Prostate gland (tissue), 2 donors: ENCODE data around the gene CACYBP. TPM values are rescaled to one million over a fixed set of nuclear protein-coding genes. Genes with fewer than 3 reads are reported as not detected.

Experiments
- DNase-seq: peaks from one replicate; pipeline ENCODE4 v3.0.0-alpha.2; 2019; ENCODE audit warnings: low spot score
- H3K27ac ChIP-seq, 2 donors: fragments of 200-600 bp; sonication (generic); 2 replicates each; pipeline ENCODE4 v1.5.1; 2017 to 2019
- H3K27me3 ChIP-seq: fragments of 200-600 bp; sonication (generic); replicated peaks from 2 replicates; pipeline ENCODE4 v1.5.1; 2019; ENCODE audit not compliant: insufficient read depth
- H3K36me3 ChIP-seq, 2 donors: fragments of 200-600 bp; sonication (generic); 1 replicate in 1 of 2; 2 replicates in 1 of 2; pipeline versions ENCODE4 v1.5.1 to v1.8.1; 2017 to 2019
- H3K4me1 ChIP-seq: fragments of 200-600 bp; sonication (generic); replicated peaks from 2 replicates; pipeline ENCODE4 v1.5.1; 2019
- H3K4me3 ChIP-seq, 2 donors: fragments of 200-600 bp; sonication (generic); 2 replicates each; pipeline ENCODE4 v1.5.1; 2017 to 2019
- H3K9me3 ChIP-seq: fragments of 200-600 bp; sonication (generic); 2 replicates; pipeline ENCODE4 v1.5.1; 2017
- CTCF ChIP-seq, 4 experiments: fragments of 200-600 bp in 2 of 4; fragments of 450-650 bp in 2 of 4; sonication (generic) in 2 of 4; IDR thresholded peaks; 1 replicate in 3 of 4; 2 replicates in 1 of 4; pipeline ENCODE4 v1.5.1; 2016 to 2019; ENCODE audit warnings: antibody characterized with exemption in 4 of 4, mild to moderate bottlenecking in 2 of 4, moderate library complexity in 2 of 4
- POLR2A ChIP-seq: fragments of 450-650 bp; IDR thresholded peaks from one replicate; pipeline ENCODE4 v1.6.1; 2016; ENCODE audit warnings: antibody characterized with exemption, mild to moderate bottlenecking
- POLR2AphosphoS5 ChIP-seq: sonication (generic); formaldehyde crosslinking; IDR thresholded peaks from one replicate; pipeline ENCODE4 v1.6.1; 2017; ENCODE audit warnings: antibody characterized with exemption
- WGBS: methylation state at CpG from one replicate; pipeline ENCODE4 v1.1.5; 2018; 5-methylcytosine and 5-hydroxymethylcytosine counted together
- intact Hi-C: fragments of 100-400 bp; cut with DNase I; formaldehyde crosslinking; loops from one replicate; pipeline ENCODE4 v1.14.2; 2022
- total RNA-seq, 2 donors: library from RNA; depleted of rRNA; stranded (reverse); fragments of >200 nt; gene quantifications; one replicate each; pipeline ENCODE4 v1.1.0, GENCODE V29; 2016

Gene CACYBP
- total RNA-seq, 2 donors from 2014 or later, result 151 to 199 TPM

GRCh38 chr1:174997041-174997440 lies 2.7 kb upstream of the CACYBP start:
- Histone ChIP-seq H3K4me3 (no peak overlapping the region), H3K27me3 (no peaks in the 10 kb centered on the region), H3K4me1 (no peaks in the 10 kb centered on the region), H3K36me3 (no peaks in the 10 kb centered on the region), H3K9me3 (no peaks in the 10 kb centered on the region), H3K27ac (no peak overlapping the region)
- TF ChIP-seq CTCF (IDR thresholded peaks at IDR 0.05) (no peak), POLR2A (no peak), POLR2AphosphoS5 (no peak)
- DNase-seq, result no peak
- 41% methylated on average over 3 of the region's 3 CpGs for WGBS
- intact Hi-C loops, result loop anchor here (5.0 kb wide), 1 partner anchor 225 kb away; no protein-coding TSS in a partner anchor

- intact Hi-C loops, result loop anchor here (5.0 kb wide), 1 partner anchor 226 kb away; no protein-coding TSS in a partner anchor
- Histone ChIP-seq H3K36me3 (no peaks in the 10 kb centered on the region), H3K27ac (peak overlapping the region; percentile 95 to 97), H3K9me3 (no peaks in the 10 kb centered on the region), H3K27me3 (no peaks in the 10 kb centered on the region), H3K4me1 (no peaks in the 10 kb centered on the region), H3K4me3 (peak overlapping the region; percentile 55 to 87)
- TF ChIP-seq CTCF (IDR thresholded peaks at IDR 0.05) (peak; percentile 60 to 86 (median 83)), POLR2A (no peak), POLR2AphosphoS5 (peak; percentile 25)
- peak; percentile 49 for DNase-seq
- WGBS, result 7% methylated on average over 19 of the region's 19 CpGs
Measured at GRCh38 chr1:174998569-174999215, 1.1 kb upstream of the CACYBP start.

- no peaks in the 10 kb centered on the region for H3K9me3 ChIP-seq
- peak; percentile 92 for TF ChIP-seq POLR2A
- TF ChIP-seq POLR2AphosphoS5, result peak; percentile 97
- peak in 1 of 4 experiments; percentile 8 for TF ChIP-seq CTCF (IDR thresholded peaks at IDR 0.05)
- WGBS, result 1% methylated on average over 48 of the region's 58 CpGs
- H3K27me3 ChIP-seq, result no peaks in the 10 kb centered on the region
- no peaks in the 10 kb centered on the region for H3K36me3 ChIP-seq
- H3K4me3 ChIP-seq, result peak overlapping the region; percentile 55 to 87
- intact Hi-C loops, result loop anchor here (5.0 kb wide), 1 partner anchor 227 kb away; no protein-coding TSS in a partner anchor
- peak overlapping the region; percentile 95 to 97 for H3K27ac ChIP-seq
- peak; percentile 98 for DNase-seq
- no peaks in the 10 kb centered on the region for H3K4me1 ChIP-seq
Measured at GRCh38 chr1:174999216-174999935, 371 bp upstream of the CACYBP start.

GRCh38 chr1:175000697-175001187 lies 995 bp downstream of the CACYBP start:
- Histone ChIP-seq H3K9me3 (no peaks in the 10 kb centered on the region), H3K27ac (peak overlapping the region; percentile 95 to 97)
- 12% methylated on average over 5 of the region's 5 CpGs for WGBS

More at GRCh38 chr1:175000697-175001187, 995 bp downstream of the CACYBP start:
- Histone ChIP-seq H3K4me3 (peak overlapping the region; percentile 55 to 87), H3K4me1 (no peaks in the 10 kb centered on the region), H3K27me3 (no peaks in the 10 kb centered on the region), H3K36me3 (no peaks in the 10 kb centered on the region)
- DNase-seq, result no peak
- TF ChIP-seq POLR2A, result no peak
- TF ChIP-seq CTCF (IDR thresholded peaks at IDR 0.05), result no peak
- TF ChIP-seq POLR2AphosphoS5, result no peak
- intact Hi-C loops, result no loop called here
